PFSK-1 (cell line): ENCODE results near the gene EPC1.

Source experiments
- POLR2AphosphoS5 ChIP-seq: IDR thresholded peaks from 2 replicates; pipeline ENCODE4 v1.6.1; 2012; ENCODE audit warnings: low read depth, mild to moderate bottlenecking, control low read depth, low read length, moderate library complexity
- SIN3A ChIP-seq: IDR thresholded peaks from 2 replicates; pipeline ENCODE4 v1.6.1; 2012; ENCODE audit warnings: mild to moderate bottlenecking, low read length, moderate library complexity, borderline replicate concordance; ENCODE audit not compliant: insufficient read depth
- TAF1 ChIP-seq: IDR thresholded peaks from 2 replicates; pipeline ENCODE4 v1.6.1; 2012; ENCODE audit warnings: low read length, control low read depth, borderline replicate concordance; ENCODE audit not compliant: insufficient read depth

GRCh38 chr10:32293581-32293980 lies 53.4 kb downstream of the EPC1 start:
- TF ChIP-seq POLR2AphosphoS5 (no peak), SIN3A (no peak), TAF1 (no peak)
